ENCODE measurements around the gene GRIK3.

DNA sequence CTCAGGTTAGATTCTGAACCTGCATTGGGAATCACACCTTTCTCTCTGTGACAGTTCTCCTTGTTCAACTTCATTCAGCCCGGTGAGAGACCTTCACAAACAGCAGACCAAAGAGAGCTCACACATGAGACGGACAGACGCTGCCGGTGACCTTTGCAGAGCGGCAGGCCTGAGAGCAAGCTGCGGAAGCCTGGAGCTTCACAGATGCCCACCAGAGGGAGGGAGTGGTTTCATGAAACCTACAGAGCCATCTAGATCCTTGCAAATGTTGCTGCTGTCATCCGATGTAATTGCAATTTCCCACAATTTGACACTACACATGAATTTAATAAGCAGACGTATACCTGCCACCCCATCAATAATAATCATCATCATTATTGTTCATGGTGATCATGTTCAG is 39.4 kb downstream of the GRIK3 start:
- TF ChIP-seq CTCF (conservative IDR thresholded peaks at IDR 0.05; ENCODE audit: low read length): no peak
- no peak for TF ChIP-seq EZH2phosphoT487 (IDR thresholded peaks at IDR 0.05; ENCODE audit: borderline replicate concordance)

Measured in Loucy (cell line).